CD1c-positive myeloid dendritic cell (primary cell): ENCODE results near the gene ZNF557.
"Not testable (repeated sequence)": the region's sequence is repeated elsewhere in the genome, so short reads cannot be mapped to it uniquely, and the experiment has no call there.

ENCODE experiments used
- DNase-seq: peaks from one replicate; pipeline ENCODE4 v3.0.0-alpha.2; 2016; ENCODE audit errors: extremely low spot score

The ZNF557 gene

DNA sequence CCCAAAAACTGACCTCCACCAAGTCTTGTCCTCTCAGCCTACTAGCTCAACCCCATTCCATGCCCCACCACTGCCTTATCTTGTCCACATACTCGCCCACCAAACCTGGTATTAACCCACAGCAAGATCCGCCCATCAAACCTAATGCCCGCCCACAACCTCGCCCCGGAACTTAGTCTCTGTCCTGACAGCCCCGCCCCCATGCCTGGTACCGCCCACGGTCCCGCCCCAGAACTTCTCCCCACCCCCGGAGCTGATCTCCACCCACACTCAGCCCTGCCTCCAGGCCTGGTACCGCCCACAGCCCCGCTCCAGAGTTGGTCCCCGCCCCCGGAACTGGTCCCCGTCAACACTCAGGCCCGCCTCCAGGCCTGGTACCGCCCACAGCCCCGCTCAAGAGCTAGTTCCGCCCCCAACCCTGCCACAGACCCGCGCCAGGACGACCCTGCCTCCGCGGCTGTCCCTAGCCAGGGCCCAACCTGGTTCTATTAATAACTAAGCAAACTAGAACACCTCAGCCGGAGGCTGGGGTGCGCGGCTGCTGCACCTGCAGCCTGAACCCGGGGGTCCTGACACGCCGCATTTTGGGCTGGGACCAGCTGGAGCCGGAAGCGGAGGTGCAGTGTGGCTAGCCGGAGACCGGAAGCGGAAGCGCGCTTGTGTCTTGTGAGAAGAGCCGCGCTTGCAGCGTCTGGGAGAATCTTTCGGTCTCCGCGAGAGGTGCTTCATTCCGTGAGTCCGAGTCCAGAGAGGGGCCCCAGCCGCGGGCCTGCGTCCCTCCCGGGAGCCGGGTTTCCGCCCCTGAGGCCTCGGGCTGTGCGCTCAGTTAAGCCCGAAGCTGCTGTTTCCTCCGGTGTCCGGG is at the start of gene ZNF557:
ZNF557 (plus strand) TSS at position 662 of the 862 bp plus-strand sequence. CDS start 5,372 bp downstream, outside the sequence.
- DNase-seq, result peak; percentile 96

DNA sequence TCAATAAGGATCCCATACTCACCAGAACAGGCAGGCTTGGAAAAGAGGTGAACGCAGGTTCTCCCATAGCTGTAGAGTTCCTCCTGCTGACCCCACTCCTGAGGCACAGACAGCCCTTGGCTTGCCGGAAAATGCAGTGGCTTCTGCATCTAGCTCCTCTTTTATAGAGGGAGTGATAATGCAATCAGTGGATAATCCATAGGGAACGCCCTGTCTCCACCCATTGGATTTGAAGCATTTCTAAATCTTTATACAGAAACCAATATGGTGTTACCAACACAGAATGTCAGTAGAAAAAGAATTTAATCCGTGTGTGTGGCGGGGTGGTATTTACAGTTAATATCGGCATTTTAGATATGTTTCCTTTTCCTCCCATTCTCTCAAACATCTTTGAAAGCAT is 48.2 kb upstream of the ZNF557 start, which contains the start of gene MBD3L2B:
MBD3L2B (minus strand) TSS at position 101 of the 400 bp plus-strand sequence; CDS start at position 67, 34 bp downstream.
- DNase-seq, result not testable (repeated sequence)

DNA sequence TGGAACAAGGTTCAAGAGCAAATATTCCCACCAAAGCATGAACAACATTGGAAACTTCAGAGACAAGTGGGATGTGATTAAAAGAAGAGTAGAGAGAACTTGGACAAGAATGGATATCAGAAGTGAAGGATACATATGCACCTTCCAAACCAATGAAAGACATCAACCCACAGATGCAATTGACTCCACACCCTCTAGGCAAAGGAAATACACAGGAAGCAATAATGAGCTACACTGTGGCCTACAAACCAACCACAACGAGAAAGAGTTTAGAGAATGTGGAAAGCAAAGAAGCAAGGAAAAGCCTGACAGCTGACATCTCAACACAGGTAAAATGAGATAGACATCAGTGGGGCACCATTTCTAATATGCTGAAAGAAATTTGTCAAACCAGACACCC is 40.7 kb upstream of the ZNF557 start:
- DNase-seq, result not testable (repeated sequence)

DNA sequence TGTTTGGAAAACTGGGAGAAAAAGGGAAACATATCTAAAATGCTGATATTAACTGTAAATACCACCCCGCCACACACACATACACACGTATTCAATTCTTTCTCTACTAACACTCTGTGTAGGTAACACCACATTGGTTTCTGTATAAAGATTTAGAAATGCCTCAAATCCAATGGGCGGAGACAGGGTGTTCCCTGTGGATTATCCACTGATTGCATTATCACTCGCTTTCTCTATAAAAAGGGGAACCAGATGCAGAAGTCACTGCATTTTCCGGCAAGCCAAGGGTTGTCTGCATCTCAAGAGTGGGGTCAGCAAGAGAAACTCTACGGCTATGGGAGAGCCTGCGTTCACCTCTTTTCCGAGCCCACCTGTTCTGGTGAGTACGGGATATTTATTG is 39.2 kb upstream of the ZNF557 start, which contains the start of gene MBD3L5:
MBD3L5 (plus strand) TSS at position 301 of the 400 bp plus-strand sequence; CDS start at position 335, 34 bp downstream.
- not testable (repeated sequence) for DNase-seq

DNA sequence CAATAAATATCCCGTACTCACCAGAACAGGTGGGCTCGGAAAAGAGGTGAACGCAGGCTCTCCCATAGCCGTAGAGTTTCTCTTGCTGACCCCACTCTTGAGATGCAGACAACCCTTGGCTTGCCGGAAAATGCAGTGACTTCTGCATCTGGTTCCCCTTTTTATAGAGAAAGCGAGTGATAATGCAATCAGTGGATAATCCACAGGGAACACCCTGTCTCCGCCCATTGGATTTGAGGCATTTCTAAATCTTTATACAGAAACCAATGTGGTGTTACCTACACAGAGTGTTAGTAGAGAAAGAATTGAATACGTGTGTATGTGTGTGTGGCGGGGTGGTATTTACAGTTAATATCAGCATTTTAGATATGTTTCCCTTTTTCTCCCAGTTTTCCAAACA is 29.4 kb upstream of the ZNF557 start, which contains the start of gene MBD3L4:
MBD3L4 (minus strand) TSS at position 101 of the 400 bp plus-strand sequence; CDS start at position 66, 35 bp downstream.
- not testable (repeated sequence) for DNase-seq

DNA sequence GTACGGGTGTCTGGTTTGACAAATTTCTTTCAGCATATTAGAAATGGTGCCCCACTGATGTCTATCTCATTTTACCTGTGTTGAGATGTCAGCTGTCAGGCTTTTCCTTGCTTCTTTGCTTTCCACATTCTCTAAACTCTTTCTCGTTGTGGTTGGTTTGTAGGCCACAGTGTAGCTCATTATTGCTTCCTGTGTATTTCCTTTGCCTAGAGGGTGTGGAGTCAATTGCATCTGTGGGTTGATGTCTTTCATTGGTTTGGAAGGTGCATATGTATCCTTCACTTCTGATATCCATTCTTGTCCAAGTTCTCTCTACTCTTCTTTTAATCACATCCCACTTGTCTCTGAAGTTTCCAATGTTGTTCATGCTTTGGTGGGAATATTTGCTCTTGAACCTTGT is 27.9 kb upstream of the ZNF557 start:
- DNase-seq, result not testable (repeated sequence)

DNA sequence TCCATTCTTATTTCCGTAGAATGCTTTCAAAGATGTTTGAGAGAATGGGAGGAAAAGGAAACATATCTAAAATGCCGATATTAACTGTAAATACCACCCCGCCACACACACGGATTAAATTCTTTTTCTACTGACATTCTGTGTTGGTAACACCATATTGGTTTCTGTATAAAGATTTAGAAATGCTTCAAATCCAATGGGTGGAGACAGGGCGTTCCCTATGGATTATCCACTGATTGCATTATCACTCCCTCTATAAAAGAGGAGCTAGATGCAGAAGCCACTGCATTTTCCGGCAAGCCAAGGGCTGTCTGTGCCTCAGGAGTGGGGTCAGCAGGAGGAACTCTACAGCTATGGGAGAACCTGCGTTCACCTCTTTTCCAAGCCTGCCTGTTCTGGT is 20.5 kb upstream of the ZNF557 start, which contains the start of gene MBD3L2:
MBD3L2 (plus strand) TSS at position 301 of the 400 bp plus-strand sequence; CDS start at position 354, 53 bp downstream.
- not testable (repeated sequence) for DNase-seq

DNA sequence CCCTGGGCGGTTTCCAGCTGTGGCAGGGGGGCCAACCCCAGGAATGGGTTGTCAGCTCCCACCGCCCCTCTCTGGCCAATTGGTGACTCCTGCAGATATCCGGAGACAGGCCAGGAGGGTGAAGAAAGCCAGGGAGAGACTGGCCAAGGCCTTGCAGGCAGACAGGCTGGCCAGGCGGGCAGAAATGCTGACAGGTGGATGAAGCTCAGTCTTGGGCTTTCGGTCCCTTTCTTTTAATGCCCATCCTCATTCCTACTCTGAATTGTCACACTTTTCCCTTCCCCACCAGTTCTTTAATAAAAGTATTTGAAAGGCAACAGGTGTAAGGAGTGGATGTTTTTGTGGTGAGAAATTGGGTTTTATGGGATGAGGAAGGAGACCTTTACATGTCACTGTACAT is 18.1 kb upstream of the ZNF557 start:
- not testable (repeated sequence) for DNase-seq

DNA sequence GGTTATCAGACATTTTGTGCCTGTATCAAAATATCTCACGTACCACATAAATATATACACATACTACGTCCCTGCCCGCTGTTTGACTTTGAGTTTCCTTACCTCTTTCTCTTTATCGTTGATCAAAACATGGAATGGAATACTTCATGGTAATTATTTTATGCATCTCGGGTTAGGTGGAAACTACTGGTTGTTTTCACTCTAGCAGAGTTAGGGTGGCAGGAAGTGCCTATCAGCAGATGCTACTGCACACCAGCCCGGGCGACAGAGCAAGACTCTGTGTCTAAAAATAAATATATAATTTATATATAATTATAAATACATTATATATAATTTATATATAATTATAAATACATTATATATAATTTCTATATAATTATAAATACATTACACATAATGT is 16.6 kb upstream of the ZNF557 start:
- DNase-seq, result not testable (repeated sequence)

DNA sequence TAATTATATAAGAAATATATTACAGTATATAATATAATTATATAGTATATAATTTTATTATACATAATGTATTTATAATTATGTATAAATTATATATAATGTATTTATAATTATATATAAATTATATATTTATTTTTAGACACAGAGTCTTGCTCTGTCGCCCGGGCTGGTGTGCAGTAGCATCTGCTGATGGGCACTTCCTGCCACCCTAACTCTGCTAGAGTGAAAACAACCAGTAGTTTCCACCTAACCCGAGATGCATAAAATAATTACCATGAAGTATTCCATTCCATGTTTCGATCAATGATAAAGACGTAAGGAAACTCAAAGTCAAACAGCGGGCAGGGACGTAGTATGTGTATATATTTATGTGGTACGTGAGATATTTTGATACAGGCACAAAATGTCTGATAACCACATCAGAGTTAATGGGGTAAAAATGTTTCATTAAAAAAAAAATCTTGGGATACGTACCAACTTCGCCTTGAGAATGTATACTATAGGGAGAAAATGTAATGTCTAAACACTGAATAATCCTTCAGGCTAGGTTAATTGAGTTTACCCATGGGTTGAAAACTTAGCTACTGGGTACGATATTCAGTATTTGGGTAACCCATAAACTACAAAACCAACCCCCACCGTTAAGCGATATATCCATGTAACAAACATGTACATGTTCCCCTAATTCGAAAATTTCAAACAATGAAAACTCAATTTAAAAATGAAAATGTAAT is 14.7 kb upstream of the ZNF557 start:
- DNase-seq, result not testable (repeated sequence)

DNA sequence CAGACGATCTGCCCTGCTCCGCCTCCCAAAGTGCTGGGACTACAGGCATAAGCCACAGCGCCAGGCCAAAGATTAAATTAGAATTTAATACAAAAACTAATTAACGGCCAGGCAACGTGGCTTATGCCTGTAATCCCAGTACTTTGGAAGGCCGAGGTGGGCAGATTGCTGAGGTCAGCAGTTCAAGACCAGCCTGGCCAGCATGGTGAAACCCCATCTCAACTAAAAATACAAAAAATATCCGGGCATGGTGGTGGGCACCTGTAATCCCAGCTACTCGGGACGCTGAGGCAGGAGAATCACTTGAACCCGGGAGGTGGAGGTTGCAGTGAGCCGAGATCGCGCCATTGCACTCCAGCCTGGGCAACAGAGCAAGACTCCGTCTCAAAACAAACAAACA is 13.8 kb upstream of the ZNF557 start:
- DNase-seq, result not testable (repeated sequence)

DNA sequence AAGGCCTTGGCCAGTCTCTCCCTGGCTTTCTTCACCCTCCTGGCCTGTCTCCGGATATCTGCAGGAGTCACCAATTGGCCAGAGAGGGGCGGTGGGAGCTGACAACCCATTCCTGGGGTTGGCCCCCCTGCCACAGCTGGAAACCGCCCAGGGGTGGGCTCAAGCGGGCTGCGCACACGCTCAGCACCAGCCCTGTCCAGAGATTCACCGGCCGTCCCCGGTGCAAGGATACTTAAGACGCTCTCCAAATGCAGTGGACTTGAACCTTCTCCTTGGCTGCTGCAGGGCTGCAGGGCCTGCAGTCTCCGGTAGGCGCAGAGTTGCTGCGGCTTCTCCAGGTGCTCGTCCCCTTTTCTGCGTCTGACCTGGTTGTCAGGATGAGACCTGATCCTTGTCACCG is 13.1 kb upstream of the ZNF557 start:
- DNase-seq, result not testable (repeated sequence)

DNA sequence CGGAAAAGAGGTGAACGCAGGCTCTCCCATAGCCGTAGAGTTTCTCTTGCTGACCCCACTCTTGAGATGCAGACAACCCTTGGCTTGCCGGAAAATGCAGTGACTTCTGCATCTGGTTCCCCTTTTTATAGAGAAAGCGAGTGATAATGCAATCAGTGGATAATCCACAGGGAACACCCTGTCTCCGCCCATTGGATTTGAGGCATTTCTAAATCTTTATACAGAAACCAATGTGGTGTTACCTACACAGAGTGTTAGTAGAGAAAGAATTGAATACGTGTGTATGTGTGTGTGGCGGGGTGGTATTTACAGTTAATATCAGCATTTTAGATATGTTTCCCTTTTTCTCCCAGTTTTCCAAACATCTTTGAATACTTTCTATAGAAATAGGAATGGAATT is 10.9 kb upstream of the ZNF557 start, which contains the start of gene MBD3L3:
MBD3L3 (minus strand) TSS at position 101 of the 400 bp plus-strand sequence; CDS start at position 30, 71 bp downstream.
- not testable (repeated sequence) for DNase-seq

DNA sequence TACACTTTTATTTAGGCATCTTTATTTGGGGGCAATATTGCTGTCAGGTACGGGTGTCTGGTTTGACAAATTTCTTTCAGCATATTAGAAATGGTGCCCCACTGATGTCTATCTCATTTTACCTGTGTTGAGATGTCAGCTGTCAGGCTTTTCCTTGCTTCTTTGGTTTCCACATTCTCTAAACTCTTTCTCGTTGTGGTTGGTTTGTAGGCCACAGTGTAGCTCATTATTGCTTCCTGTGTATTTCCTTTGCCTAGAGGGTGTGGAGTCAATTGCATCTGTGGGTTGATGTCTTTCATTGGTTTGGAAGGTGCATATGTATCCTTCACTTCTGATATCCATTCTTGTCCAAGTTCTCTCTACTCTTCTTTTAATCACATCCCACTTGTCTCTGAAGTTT is 9.5 kb upstream of the ZNF557 start:
- not testable (repeated sequence) for DNase-seq

DNA sequence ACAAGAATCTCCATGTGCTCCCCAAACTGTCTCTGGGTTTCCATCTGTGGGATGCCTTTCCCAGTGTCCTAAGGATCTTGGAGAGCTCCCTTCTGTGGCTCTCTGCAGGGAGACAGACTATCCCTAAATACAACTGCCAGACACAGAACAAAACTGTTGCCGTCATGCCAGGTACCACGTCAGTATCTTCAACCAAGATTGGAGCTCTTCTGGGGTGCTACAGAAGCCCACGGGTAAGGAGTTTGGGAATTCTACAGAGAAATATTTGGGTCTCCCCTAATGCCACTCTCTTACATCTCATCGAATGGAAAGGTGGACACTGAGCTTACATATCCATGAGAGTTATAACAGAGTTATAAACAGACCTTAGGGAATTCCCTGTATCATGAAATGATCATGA is 6.2 kb upstream of the ZNF557 start:
- DNase-seq, result no peak

DNA sequence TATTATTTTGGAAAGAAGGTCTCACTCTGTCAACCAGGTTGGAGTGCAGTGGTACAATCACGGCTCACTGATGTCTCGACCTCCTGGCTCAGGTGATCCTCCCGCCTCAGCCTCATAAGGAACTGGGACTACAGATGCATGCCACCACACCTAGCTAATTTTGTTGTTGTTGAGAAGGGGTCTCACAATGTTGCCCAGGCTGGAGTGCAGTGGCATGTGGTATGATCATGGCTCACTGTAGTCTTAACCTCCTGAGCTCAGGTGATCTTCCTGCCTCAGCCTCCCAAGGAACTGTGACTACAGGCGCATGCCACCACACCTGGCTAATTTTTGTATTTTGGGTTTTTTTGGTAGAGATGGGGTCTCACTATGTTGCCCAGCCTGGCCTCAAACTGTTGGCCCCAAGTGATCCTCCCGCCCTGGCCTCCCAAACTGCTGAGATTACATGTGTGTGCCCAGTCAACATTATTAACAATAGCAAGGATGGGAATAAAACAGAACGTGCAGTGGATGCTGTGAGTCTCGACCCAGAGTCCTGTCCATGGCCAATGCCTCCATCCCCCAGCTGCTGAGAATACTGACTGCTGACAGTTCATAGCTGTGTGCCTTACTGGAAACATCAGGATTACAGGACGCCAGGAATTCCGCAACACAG is 5.6 kb upstream of the ZNF557 start:
- DNase-seq, result no peak

DNA sequence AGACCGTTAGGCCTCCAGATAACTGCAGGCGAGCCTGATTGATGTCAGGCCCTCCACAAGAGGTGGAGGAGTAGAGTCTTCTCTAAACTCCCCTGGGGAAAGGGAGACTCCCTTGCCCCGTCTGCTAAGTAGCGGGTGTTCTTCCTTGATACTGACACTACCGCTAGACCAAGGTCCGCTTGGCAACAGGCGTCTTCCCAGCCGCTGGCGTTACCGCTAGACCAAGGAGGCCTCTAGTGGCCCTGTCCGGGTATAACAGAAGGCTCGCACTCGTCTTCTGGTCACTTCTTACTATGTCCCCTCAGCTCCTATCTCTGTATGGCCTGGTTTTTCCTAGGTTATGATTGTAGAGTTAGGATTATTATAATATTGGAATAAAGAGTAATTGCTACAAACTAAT is 2.4 kb upstream of the ZNF557 start:
- DNase-seq, result not testable (repeated sequence)

DNA sequence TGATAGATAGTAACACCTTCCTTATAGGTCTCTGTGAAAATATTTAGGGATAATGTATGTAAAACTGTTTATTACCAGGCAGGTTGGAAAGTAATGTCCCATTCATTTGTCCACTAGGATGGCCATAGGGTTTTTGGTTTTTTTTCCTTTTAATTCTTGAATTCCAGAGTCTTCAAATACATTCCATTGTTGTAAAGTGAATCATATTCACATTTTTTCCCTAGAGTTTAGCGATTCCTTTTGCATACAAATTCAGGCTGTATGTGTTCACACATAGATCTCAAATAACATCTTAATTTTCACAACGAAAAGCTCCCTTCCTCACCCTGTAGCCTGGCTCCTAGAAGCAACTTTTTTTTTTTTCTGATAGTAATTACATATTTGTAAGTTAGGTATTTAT is 1.8 kb upstream of the ZNF557 start:
- no peak for DNase-seq

DNA sequence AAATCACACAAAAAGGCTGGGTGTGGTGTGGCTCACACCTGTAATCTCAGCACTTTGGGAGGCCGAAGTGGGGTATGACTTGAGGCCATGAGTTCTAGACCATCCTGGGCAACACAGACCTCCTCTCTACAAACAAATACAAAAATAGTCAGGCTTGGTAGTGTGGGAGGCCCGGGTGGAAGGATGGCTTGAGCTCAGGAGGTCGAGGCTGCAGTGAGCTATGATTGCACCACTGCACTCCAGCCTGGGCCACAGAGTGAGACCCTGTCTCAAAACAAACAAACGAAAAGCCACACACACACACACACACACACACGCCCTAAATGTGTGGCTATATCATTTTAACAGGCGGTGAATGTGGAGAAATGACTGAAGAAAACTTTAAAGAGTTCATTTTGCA is 904 bp upstream of the ZNF557 start:
- no peak for DNase-seq

DNA sequence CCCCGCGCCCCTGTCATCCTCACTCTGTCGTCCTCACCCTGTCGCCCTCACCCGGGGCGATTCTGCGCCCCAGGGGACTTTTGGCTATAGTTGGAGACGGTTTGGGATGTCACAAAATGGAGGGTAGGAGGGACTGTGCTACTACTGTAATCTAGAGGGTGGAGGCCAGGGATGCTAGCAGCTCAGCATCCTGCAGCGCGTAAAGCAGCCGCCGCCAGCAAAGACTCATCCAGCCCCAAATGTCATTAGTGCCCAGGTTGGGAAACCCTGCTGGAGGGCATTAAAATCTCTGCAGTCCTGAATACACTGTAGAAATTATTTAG is 362 bp downstream of the ZNF557 start:
- DNase-seq, result no peak

DNA sequence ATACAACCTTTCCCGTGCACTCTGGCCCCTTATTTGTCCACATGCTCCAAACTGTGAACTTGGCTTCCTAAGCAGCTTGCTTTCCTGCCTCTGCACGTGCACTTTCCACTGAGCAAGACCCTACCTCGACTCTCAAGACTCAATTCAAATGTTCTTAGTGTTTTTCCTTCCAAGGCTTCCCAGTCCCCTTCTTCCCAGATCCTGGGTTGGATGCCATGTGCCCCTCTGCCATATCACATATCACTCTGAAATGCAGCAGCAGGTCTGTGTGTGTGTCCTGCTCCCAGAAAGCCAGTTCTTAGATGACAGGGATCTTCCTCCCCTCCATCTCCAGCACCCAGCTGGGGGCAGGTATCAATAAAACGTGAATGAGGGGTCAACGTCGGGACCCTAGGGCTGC is 3.0 kb downstream of the ZNF557 start:
- DNase-seq, result no peak
